ENCODE results near the gene STK32C.
"Not testable (repeated sequence)": the region's sequence is repeated elsewhere in the genome, so short reads cannot be mapped to it uniquely, and the experiment has no call there.

Gene STK32C

GRCh38 chr10:132232023-132232951 is 75.5 kb downstream of the STK32C start:
- peak; percentile 21 for DNase-seq (ENCODE audit: low read depth, low spot score)

GRCh38 chr10:132231656-132232022 is 76.1 kb downstream of the STK32C start:
- no peak for DNase-seq (ENCODE audit: low read depth, low spot score)

GRCh38 chr10:132230557-132231210 is 77.1 kb downstream of the STK32C start:
- DNase-seq (ENCODE audit: low read depth, low spot score): no peak

- no peak for DNase-seq (ENCODE audit: low read depth, low spot score)
These were observed 77.8 kb downstream of the STK32C start for GRCh38 chr10:132229834-132230556.

- DNase-seq (ENCODE audit: low read depth, low spot score): no peak
These were observed 78.7 kb downstream of the STK32C start for GRCh38 chr10:132229096-132229495.

- no peak for DNase-seq (ENCODE audit: low read depth, low spot score)
These were observed 79.1 kb downstream of the STK32C start for GRCh38 chr10:132228616-132229015.

GRCh38 chr10:132227851-132228390 is 79.8 kb downstream of the STK32C start:
- no peak for DNase-seq (ENCODE audit: low read depth, low spot score)

GRCh38 chr10:132226586-132227405 is 81.0 kb downstream of the STK32C start:
- no peak for DNase-seq (ENCODE audit: low read depth, low spot score)

- DNase-seq (ENCODE audit: low read depth, low spot score): no peak
These were observed 81.9 kb downstream of the STK32C start for GRCh38 chr10:132225849-132226205.

GRCh38 chr10:132225073-132225848 is 82.5 kb downstream of the STK32C start:
- DNase-seq (ENCODE audit: low read depth, low spot score): no peak

GRCh38 chr10:132224343-132225072 is 83.2 kb downstream of the STK32C start:
- DNase-seq (ENCODE audit: low read depth, low spot score): no peak

GRCh38 chr10:132223611-132224342 is 84.0 kb downstream of the STK32C start:
- no peak for DNase-seq (ENCODE audit: low read depth, low spot score)

- peak; percentile 92 for DNase-seq (ENCODE audit: low read depth, low spot score)
These were observed 84.6 kb downstream of the STK32C start for GRCh38 chr10:132223156-132223590.

- DNase-seq (ENCODE audit: low read depth, low spot score): no peak
These were observed 85.0 kb downstream of the STK32C start for GRCh38 chr10:132222726-132223125.

GRCh38 chr10:132220996-132221395 is 86.8 kb downstream of the STK32C start:
- DNase-seq (ENCODE audit: low read depth, low spot score): not testable (repeated sequence)

GRCh38 chr10:132220061-132220460 is 87.7 kb downstream of the STK32C start:
- DNase-seq (ENCODE audit: low read depth, low spot score): no peak

GRCh38 chr10:132219486-132219885 is 88.3 kb downstream of the STK32C start:
- DNase-seq (ENCODE audit: low read depth, low spot score): no peak

GRCh38 chr10:132216441-132216840 is 91.3 kb downstream of the STK32C start:
- not testable (repeated sequence) for DNase-seq (ENCODE audit: low read depth, low spot score)

GRCh38 chr10:132213917-132214316 is 93.8 kb downstream of the STK32C start:
- no peak for DNase-seq (ENCODE audit: low read depth, low spot score)

Measured in astrocyte of the hippocampus (primary cell).